HG02938 (cell line): ENCODE results near the gene LINC00305.
A peak's percentile ranks its signal among the peaks of the same experiment; 100 is the strongest.

ENCODE experiments used
- ATAC-seq: cut with Tn5 transposase; IDR thresholded peaks from one replicate; pipeline ENCODE4 v1.9.1; 2021; ENCODE audit warnings: mild to moderate bottlenecking, moderate library complexity; ENCODE audit not compliant: unreplicated experiment

Gene LINC00305

GRCh38 chr18:64148988-64149387 is at the start of gene LINC00305:
Gene LINC00305 (minus strand): TSS chr18:64149088.
- no peak for ATAC-seq

- no peak for ATAC-seq
These were observed 42.2 kb upstream of the LINC00305 start for GRCh38 chr18:64191069-64191468.

GRCh38 chr18:64185987-64186386 is 37.1 kb upstream of the LINC00305 start:
- ATAC-seq = no peak

- ATAC-seq = no peak
These were observed 34.8 kb upstream of the LINC00305 start for GRCh38 chr18:64183665-64184064.

GRCh38 chr18:64180617-64181016 is 31.7 kb upstream of the LINC00305 start:
- no peak for ATAC-seq

GRCh38 chr18:64180171-64180570 is 31.3 kb upstream of the LINC00305 start:
- ATAC-seq = no peak

GRCh38 chr18:64179556-64180080 is 30.7 kb upstream of the LINC00305 start:
- no peak for ATAC-seq

- ATAC-seq = no peak
These were observed 30.0 kb upstream of the LINC00305 start for GRCh38 chr18:64178860-64179259.

- no peak for ATAC-seq
These were observed 26.5 kb upstream of the LINC00305 start for GRCh38 chr18:64175432-64175831.

- no peak for ATAC-seq
These were observed 22.7 kb upstream of the LINC00305 start for GRCh38 chr18:64171576-64171975.

GRCh38 chr18:64167408-64167925 is 18.6 kb upstream of the LINC00305 start:
- ATAC-seq = no peak

- no peak for ATAC-seq
These were observed 17.0 kb upstream of the LINC00305 start for GRCh38 chr18:64165906-64166305.

GRCh38 chr18:64164883-64165282 is 16.0 kb upstream of the LINC00305 start:
- no peak for ATAC-seq

- ATAC-seq = no peak
These were observed 1.1 kb upstream of the LINC00305 start for GRCh38 chr18:64149916-64150438.

- no peak for ATAC-seq
These were observed 6.0 kb downstream of the LINC00305 start for GRCh38 chr18:64142904-64143303.

GRCh38 chr18:64137914-64138313 is 11.0 kb downstream of the LINC00305 start:
- no peak for ATAC-seq

- no peak for ATAC-seq
These were observed 14.7 kb downstream of the LINC00305 start for GRCh38 chr18:64134044-64134747.

- ATAC-seq = no peak
These were observed 16.0 kb downstream of the LINC00305 start for GRCh38 chr18:64132871-64133270.

- no peak for ATAC-seq
These were observed 17.6 kb downstream of the LINC00305 start for GRCh38 chr18:64131314-64131713.

GRCh38 chr18:64127172-64127571 is 21.7 kb downstream of the LINC00305 start:
- ATAC-seq = peak; percentile 64

- ATAC-seq = no peak
These were observed 29.0 kb downstream of the LINC00305 start for GRCh38 chr18:64119916-64120315.

- ATAC-seq = no peak
These were observed 30.5 kb downstream of the LINC00305 start for GRCh38 chr18:64118406-64118805.
